Left renal cortex interstitium (tissue), 4 donors: ENCODE results near the gene HYAL1. TPM values are rescaled to one million over a fixed set of nuclear protein-coding genes. Genes with fewer than 3 reads are reported as not detected.

Source experiments
- DNase-seq, 4 donors: peaks; one replicate each; pipeline ENCODE4 v3.0.0-alpha.2; 2013; ENCODE audit warnings: low read depth in 4 of 4, low spot score in 2 of 4, missing footprints in 1 of 4
- polyA plus RNA-seq, 4 donors: library from polyadenylated mRNA; unstranded; fragments of 120-200 nt; gene quantifications; one replicate each; pipeline ENCODE4 v1.2.1, GENCODE V29; 2013; ENCODE audit not compliant: insufficient read length in 4 of 4

HYAL1 gene
- polyA plus RNA-seq, 4 donors = 6.4 to 7.8 (median 7.4) TPM

- no peak for DNase-seq
Observed at GRCh38 chr3:50336452-50337174, 33.2 kb upstream of the HYAL1 start.

- no peak for DNase-seq
Observed at GRCh38 chr3:50334339-50335075, 31.1 kb upstream of the HYAL1 start.

GRCh38 chr3:50333744-50334328 lies 30.5 kb upstream of the HYAL1 start:
- no peak for DNase-seq

- DNase-seq = no peak
Observed at GRCh38 chr3:50331364-50331907, 28.1 kb upstream of the HYAL1 start.

- DNase-seq = no peak
Observed at GRCh38 chr3:50330330-50330729, 27.0 kb upstream of the HYAL1 start.

DNA sequence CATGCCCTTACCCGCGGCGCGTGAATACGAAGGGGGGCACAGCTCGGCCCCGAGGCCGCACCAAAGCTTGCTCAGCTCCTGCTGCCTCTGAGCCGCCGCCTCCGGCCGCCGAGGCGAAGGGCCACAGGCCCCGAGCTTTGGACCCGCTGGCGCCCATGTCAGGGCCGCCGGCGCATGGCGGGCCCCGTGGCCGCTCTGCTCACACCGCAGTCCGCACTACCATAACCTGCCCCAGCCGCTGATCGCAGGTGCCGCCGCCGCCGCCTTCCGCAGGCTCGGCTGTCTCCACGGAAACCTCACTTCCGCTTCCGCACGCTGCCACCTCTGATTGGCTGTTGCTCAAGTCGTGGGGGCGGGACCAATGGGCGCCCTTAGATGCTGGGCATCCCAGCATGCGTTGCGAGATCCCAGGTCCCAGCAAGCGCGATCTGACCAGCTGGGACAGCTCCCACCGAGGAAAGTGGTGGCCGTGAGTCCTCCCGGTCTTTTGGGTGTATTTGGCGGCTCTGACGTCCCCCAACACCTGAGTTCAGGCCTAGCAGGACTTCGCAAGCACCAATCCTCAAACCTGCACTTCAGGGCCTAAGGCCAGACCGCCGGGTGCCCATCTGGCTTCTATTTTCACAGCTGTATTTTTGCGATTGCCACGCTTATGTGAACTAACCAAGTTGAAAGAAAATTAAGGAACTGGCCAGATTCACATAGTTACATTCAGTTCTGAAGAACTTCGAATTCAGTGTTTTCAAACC lies 24.7 kb upstream of the HYAL1 start, which contains the start of gene TUSC2:
Gene TUSC2, minus strand, starts transcription at position 281 of the 749 bp plus-strand sequence. Its CDS starts 124 bp downstream, at position 157.
- DNase-seq = peak in 3 of 4 donors; percentile 88 to 97 (median 93)

DNA sequence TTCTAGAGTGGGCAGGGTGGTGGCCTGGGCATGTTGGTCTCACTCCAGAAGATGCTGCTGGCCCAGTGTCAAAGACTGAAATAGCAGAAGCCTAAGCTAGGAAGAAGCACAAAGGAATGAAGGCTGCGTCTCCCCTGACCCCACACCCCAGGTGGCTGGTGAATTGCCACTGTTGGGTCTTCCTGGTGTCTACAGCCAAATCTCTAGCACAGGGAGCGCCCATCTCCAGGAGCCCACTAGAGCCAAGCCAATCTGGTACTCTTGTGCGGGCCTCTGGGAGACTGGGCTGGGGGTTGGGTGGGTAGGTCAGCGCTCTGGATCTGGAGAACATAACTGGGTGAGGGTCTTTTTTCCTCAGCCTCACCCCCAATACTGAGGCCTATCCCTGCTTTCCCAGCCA lies 23.8 kb upstream of the HYAL1 start:
- no peak for DNase-seq

DNA sequence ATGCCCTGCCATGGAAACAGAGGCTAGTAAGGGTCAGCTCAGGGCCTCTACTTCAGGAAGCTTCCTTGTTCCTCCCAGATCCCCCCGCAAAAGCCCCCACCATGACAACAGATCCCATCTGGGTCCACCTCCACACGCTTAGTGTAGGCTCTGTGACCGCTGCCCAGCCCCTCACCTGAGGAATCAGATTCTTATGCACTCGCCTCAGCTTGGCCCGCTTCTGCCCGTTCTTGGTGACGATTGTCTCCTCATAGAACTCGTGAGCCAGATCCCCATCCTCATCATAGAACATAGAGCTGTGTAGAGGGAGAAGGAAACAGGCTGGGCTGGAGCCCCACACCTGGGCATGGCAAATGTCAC lies 22.8 kb upstream of the HYAL1 start:
- DNase-seq = no peak

- no peak for DNase-seq
Observed at GRCh38 chr3:50325497-50326181, 22.3 kb upstream of the HYAL1 start.

- no peak for DNase-seq
Observed at GRCh38 chr3:50325113-50325480, 21.7 kb upstream of the HYAL1 start.

GRCh38 chr3:50324351-50325112 lies 21.2 kb upstream of the HYAL1 start:
- DNase-seq = no peak

- DNase-seq = no peak
Observed at GRCh38 chr3:50323614-50324199, 20.3 kb upstream of the HYAL1 start.

GRCh38 chr3:50323092-50323600 lies 19.8 kb upstream of the HYAL1 start:
- DNase-seq = no peak

- no peak for DNase-seq
Observed at GRCh38 chr3:50322386-50323091, 19.2 kb upstream of the HYAL1 start, which contains the start of gene HYAL2. HYAL2 (minus strand) TSS chr3:50322745; CDS start chr3:50320489, 2,256 bp downstream.

- no peak for DNase-seq
Observed at GRCh38 chr3:50322115-50322385, 18.7 kb upstream of the HYAL1 start.

- peak; percentile 81 to 90 (median 86) for DNase-seq
Observed at GRCh38 chr3:50321336-50322114, 18.2 kb upstream of the HYAL1 start.

GRCh38 chr3:50320853-50321335 lies 17.5 kb upstream of the HYAL1 start:
- no peak for DNase-seq
